ENCODE data around the gene BACH2. TPM values are rescaled to one million over a fixed set of nuclear protein-coding genes. Genes with fewer than 3 reads are reported as not detected.
A peak's percentile ranks its signal among the peaks of the same experiment; 100 is the strongest.

The BACH2 gene
- total and polyA plus RNA-seq, 9 of the 15 experiments (the other 6 are each of a cell fraction or from before 2014, with no cell fraction given): 0.06 to 3.1 (median 0.59) TPM

DNA sequence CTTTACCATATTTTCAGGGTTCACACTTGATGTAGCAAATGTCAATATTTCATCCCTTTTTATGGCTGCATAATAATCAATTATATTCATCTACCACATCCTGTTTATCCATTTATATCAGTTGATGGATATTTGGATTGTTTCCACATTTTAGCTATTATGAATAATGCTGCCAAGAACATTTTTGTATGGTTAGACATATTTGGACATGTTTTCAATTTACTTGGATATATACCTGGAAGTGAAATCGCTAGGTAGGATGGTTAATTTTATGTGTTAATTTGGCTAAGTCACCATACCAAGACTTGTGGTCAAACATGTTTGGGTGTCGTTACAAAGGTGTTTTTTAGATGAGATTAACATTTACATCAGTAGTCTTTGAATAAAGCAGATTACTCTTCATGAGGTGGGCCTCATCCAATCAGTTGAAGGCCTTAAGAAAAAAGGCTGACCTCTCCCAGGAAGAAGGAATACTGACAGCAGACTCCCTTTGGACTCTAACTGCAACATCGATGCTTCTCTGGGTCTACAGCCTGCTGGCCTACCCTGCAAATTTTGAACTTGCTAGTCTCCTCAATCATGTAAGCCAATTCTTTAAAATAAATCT is 196.5 kb downstream of the BACH2 start:
- Histone ChIP-seq H3K9me3 (replicated peaks; ENCODE audit: control insufficient read depth, insufficient read depth, low read depth, low read length) (no peaks in the 10 kb centered on the region), H3K4me2 (ENCODE audit: insufficient read depth, low read length) (no peak overlapping the region), H3K9me1 (ENCODE audit: control insufficient read depth, insufficient read depth, low read length) (no peaks in the 10 kb centered on the region), H4K20me1 (replicated peaks; ENCODE audit: control insufficient read depth, insufficient read depth, low read length) (no peaks in the 10 kb centered on the region), H3K9ac (ENCODE audit: insufficient read depth in 1 of 2, low read depth in 2 of 2, low read length in 2 of 2) (no peak overlapping the region), H3K27ac (ENCODE audit: extremely low read depth, low read depth, low read length) (no peak overlapping the region), H3K4me1 (replicated peaks in 1 of 2; ENCODE audit: control insufficient read depth in 2 of 2, insufficient read depth in 2 of 2, low read length in 2 of 2) (no peaks in the 10 kb centered on the region), H3K79me2 (ENCODE audit: control insufficient read depth, insufficient read depth, low read length) (no peaks in the 10 kb centered on the region), H3K4me3 (no peak overlapping the region), H3K27me3 (ENCODE audit: control insufficient read depth in 2 of 2, insufficient read depth in 2 of 2, low read length in 2 of 2) (no peaks in the 10 kb centered on the region), H3K36me3 (ENCODE audit: control insufficient read depth, insufficient read depth, low read length) (no peaks in the 10 kb centered on the region), H2AFZ (ENCODE audit: low read depth, low read length) (no peak overlapping the region)
- FAIRE-seq: no peak
- in situ Hi-C loops (cut with MboI) (no loop called here), intact Hi-C loops (cut with micrococcal nuclease) (no loop called here)
- ChIA-PET CTCF (ENCODE audit: low intra/inter-chr PET ratio) (no interaction called here), POLR2A (no interaction called here)
- no TSS peak for BruUV-seq (replicated peaks)
- TF ChIP-seq RBM25 (IDR thresholded peaks at IDR 0.05; ENCODE audit: low read depth, low read length, severe bottlenecking) (peak; percentile 36), ZNF134 (CRISPR knock-in tag; conservative IDR thresholded peaks at IDR 0.05) (peak; percentile 97)
- TF ChIP-seq, protein P1, sequence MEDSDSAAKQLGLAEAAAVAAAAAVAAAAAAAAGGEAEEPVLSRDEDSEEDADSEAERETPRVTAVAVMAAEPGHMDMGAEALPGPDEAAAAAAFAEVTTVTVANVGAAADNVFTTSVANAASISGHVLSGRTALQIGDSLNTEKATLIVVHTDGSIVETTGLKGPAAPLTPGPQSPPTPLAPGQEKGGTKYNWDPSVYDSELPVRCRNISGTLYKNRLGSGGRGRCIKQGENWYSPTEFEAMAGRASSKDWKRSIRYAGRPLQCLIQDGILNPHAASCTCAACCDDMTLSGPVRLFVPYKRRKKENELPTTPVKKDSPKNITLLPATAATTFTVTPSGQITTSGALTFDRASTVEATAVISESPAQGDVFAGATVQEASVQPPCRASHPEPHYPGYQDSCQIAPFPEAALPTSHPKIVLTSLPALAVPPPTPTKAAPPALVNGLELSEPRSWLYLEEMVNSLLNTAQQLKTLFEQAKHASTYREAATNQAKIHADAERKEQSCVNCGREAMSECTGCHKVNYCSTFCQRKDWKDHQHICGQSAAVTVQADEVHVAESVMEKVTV (CRISPR knock-in tag; IDR thresholded peaks at IDR 0.05): no peak
- ATAC-seq: no peak
- no peak for DNase-seq (ENCODE audit: extremely low read depth in 1 of 4, low spot score in 3 of 4)
- WGBS (ENCODE audit: insufficient coverage, low coverage, missing lambda C conversion rate): 15% methylated on average over 3 of the region's 3 CpGs

DNA sequence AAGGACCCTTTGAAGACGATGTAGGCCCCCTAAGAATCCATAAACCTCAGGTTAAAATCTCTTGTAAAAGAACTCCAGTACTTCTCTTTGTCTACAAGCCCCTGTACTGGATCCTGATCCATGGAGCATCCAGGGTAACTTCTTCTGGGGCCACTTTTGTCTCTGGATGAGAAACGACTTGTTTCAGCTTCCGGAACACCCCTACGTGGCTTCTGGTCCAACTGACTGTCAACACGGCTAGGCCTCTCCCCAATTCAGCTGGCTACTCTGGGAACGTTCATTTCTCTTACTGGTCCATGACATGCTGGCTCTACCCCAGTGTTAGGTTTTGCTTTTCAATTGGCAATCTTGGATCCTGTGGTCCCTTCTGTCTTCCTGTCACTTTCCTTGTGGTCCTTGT is 198.0 kb downstream of the BACH2 start:
- FAIRE-seq: no peak
- no peaks in the 10 kb centered on the region for H3K4me1 ChIP-seq (replicated peaks in 1 of 2; ENCODE audit: control insufficient read depth in 2 of 2, insufficient read depth in 2 of 2, low read length in 2 of 2)
- H3K9me1 ChIP-seq (ENCODE audit: control insufficient read depth, insufficient read depth, low read length): no peaks in the 10 kb centered on the region
- H4K20me1 ChIP-seq (replicated peaks; ENCODE audit: control insufficient read depth, insufficient read depth, low read length): no peaks in the 10 kb centered on the region
- H3K79me2 ChIP-seq (ENCODE audit: control insufficient read depth, insufficient read depth, low read length): no peaks in the 10 kb centered on the region
- WGBS (ENCODE audit: insufficient coverage, low coverage, missing lambda C conversion rate): 32% methylated on average over 6 of the region's 6 CpGs
- ChIA-PET POLR2A (no interaction called here), CTCF (ENCODE audit: low intra/inter-chr PET ratio) (interaction anchor here (0.5 kb wide), 1 partner anchor 278 kb away, joined by 3 read pairs; no protein-coding TSS in a partner anchor)
- H3K27me3 ChIP-seq (ENCODE audit: control insufficient read depth in 2 of 2, insufficient read depth in 2 of 2, low read length in 2 of 2): no peaks in the 10 kb centered on the region
- H3K9ac ChIP-seq (ENCODE audit: insufficient read depth in 1 of 2, low read depth in 2 of 2, low read length in 2 of 2): no peak overlapping the region
- in situ Hi-C loops (cut with MboI) (no loop called here), intact Hi-C loops (cut with micrococcal nuclease) (no loop called here)
- ATAC-seq: no peak
- H3K4me3 ChIP-seq: no peak overlapping the region
- no peaks in the 10 kb centered on the region for H3K9me3 ChIP-seq (replicated peaks; ENCODE audit: control insufficient read depth, insufficient read depth, low read depth, low read length)
- BruUV-seq (replicated peaks): no TSS peak
- no peak overlapping the region for H3K4me2 ChIP-seq (ENCODE audit: insufficient read depth, low read length)
- no peak for TF ChIP-seq ARID2 (IDR thresholded peaks at IDR 0.05)
- DNase-seq (ENCODE audit: extremely low read depth in 1 of 4, low spot score in 3 of 4): no peak
- H3K27ac ChIP-seq (ENCODE audit: extremely low read depth, low read depth, low read length): no peak overlapping the region
- no peak overlapping the region for H2AFZ ChIP-seq (ENCODE audit: low read depth, low read length)
- no peaks in the 10 kb centered on the region for H3K36me3 ChIP-seq (ENCODE audit: control insufficient read depth, insufficient read depth, low read length)

All from K562 (cell line).